A673 (cell line): Measurements from ENCODE around the gene ZNF273.

Experiments
- EZH2 ChIP-seq: fragments of 200-600 bp; sonication (generic); IDR thresholded peaks from 2 replicates; pipeline ENCODE4 v1.6.1; 2017; ENCODE audit warnings: borderline replicate concordance, low read depth, mild to moderate bottlenecking, mixed read lengths, antibody characterized with exemption, low read length; ENCODE audit not compliant: poor library complexity, severe bottlenecking
- TF ChIP-seq, protein P1 (sequence below): fragments of 300-800, 200-600 bp; sonication (generic); conservative IDR thresholded peaks from 2 replicates; pipeline ENCODE4 v1.5.1; 2017; ENCODE audit warnings: low read depth, mild to moderate bottlenecking, antibody characterized with exemption, low read length, moderate library complexity, mixed read lengths

DNA sequence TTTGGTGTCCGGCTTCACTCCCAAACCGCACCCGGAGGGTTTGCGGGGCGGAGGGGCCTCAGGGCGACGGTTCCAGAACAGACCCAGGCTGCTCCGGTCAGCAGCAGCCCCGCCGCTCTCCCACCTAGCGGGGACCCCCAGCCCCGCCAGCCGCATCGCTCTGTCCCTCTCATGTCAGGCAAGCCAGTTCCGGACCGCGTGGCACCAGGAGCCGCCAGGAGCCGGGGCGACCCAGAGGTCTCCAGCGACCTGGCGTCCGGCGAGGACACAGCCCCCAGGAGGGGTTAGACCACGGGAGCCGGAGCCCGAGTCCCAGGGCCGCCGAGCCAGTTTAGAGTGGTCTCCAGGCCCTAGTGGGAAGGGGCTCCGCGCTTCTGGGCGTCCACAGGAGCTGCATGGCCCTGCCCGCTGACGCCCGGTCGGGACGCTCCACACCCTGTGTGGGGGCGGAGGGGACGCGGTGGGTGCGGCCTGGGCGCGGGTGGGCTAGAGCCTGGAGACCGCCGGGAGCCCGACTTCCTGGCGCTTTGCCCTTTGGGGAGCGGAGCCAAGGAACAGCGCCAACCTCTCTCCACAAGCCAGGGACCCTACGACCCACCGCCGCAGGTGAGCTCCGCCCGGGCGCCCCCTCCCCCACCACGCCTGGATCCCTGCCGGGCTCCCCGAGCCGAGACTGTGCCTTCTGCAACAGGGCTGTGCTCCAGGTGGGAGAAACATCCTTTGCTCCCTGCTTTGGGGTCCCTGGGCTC is 44.4 kb downstream of the ZNF273 start:
- TF ChIP-seq, protein P1, sequence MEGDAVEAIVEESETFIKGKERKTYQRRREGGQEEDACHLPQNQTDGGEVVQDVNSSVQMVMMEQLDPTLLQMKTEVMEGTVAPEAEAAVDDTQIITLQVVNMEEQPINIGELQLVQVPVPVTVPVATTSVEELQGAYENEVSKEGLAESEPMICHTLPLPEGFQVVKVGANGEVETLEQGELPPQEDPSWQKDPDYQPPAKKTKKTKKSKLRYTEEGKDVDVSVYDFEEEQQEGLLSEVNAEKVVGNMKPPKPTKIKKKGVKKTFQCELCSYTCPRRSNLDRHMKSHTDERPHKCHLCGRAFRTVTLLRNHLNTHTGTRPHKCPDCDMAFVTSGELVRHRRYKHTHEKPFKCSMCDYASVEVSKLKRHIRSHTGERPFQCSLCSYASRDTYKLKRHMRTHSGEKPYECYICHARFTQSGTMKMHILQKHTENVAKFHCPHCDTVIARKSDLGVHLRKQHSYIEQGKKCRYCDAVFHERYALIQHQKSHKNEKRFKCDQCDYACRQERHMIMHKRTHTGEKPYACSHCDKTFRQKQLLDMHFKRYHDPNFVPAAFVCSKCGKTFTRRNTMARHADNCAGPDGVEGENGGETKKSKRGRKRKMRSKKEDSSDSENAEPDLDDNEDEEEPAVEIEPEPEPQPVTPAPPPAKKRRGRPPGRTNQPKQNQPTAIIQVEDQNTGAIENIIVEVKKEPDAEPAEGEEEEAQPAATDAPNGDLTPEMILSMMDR = no peak
- no peak for TF ChIP-seq EZH2
